ENCODE results near the gene PSMB3.

The PSMB3 gene

DNA sequence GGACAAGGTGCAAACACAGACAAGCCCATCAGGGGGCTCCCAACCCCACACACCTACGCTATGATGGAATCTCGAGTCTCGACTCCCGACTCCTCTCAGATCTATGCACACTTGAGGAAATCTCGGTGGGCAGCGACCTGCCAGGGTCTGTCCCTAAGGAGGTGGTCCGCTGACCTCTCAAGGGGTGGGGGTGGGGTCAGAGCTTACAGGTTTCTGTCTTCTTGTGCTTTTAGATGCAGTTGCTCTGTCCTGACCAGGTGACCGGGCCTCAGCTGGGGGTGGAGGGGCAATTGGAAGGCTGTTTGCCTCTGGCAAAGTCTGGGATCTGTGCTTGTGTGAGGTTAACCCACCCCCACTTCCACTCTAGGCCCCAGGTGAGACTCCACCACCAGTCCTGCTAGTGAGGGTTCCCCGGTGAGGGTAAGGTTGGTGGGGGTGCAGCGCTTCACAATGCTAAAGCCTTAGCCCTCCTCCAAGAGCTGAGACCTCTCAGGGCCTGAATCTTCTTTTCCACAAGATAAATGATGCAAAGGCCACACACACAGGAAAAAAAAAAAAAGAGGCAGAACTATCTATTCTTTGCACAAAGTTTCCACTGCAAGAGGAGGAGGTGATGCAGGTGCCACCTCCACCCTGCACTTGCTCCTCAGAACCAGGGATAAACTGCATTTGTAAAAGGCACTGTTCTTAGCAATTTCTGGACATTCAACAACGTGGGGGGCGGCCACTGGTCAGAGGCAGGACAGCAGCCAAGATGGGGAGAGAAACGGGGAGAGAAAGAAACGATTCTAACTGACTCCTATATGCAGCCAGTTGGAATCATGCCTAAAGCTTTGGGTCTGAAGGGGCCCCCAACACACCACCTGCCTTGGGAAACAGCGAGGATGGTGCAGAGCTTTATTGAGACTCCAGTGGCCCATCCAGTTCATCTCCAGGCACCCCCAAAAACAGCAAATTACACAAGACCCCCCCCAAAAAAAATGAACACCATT, 18.3 kb upstream of the PSMB3 start:
- no peak for DNase-seq

DNA sequence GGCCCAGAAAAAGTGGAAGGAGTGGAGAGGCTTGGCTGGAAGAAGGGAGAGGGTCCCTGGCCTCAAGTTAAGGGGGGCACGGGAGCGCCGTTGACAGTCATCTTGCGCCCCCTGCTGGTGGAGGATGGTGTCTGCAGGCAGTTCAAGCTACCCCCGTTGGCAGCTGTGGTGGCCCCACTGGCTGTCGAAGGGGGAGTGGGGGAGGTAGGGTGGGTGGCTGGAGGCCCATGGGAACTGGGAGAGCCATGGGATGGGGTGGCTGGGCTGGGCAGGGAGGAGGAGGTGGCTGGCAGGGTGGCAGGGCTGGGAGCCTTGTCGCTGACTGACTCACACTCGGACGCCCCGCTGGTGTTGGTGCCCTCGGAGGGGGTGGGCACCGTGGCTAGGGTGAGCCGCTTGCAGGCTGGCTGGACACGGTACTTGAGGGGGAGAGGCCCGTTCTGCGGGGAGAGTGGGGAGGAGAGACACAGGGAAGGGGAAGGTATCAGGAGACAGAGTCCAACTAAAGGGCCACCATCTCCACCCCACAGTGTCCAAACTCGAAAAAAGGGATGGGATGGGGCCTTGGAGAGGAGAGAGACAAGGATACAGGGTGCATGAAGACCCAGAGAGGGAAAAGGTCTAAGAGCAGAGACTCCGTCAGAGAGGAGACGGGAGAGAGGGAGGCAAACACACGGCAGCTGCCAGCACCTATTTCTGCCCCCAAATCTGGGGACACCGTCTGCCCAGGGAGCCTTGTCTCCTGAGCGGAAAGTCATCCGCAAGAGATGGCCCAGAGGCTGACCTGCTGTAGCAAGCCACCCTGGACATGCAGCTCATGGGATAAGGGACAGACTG, 17.2 kb upstream of the PSMB3 start:
- DNase-seq: peak; percentile 29 to 30

DNA sequence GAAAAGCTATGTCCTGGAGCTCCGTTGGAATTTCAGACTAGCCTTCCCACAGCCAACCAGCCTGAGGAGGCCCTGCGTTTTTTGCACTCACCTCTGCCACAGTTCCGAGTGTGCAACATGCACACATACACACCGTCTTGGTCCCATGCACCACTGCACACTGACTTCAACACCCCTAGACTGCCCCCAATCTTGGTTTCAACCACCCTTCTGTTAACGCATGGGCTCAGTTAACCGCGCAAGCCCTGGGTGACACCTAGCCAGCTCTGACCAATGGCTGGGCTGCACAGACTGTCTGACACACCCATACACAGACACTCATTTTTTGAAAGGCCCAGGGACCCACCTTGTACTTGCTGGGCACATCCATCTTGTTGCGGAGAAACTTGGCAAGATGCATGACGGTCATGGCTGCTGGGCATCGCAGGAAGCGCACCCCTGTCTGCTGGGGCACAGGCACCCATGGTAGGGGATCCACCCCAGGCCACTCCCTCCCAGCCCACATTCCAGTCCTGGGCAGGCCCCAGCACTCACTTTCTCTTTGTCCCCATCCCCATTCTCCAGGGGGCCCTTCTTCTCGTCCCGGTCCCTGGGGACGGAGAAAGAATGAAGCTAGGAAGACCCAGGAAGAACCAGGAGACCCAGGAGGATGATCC, 14.4 kb upstream of the PSMB3 start:
- no peak for DNase-seq

DNA sequence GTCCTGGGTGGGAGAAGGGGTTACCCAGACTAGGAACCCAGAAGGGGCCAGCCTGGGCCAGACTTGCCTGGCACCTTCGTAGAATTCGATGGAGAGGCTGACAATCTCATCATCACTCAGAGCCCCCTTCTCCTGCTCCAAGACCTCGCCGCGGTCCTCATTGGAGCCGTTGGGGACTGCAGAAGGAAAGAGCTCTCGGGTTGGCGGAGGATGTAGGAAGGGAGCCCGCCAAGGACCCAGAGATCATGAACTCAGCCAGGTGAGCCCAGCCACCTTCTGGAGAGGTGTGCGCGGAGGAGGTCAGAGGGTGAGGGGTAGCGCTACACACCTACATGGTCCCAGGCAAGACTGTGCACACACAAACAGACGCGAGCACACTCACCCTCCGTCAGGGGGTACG, 13.9 kb upstream of the PSMB3 start:
- no peak for DNase-seq

DNA sequence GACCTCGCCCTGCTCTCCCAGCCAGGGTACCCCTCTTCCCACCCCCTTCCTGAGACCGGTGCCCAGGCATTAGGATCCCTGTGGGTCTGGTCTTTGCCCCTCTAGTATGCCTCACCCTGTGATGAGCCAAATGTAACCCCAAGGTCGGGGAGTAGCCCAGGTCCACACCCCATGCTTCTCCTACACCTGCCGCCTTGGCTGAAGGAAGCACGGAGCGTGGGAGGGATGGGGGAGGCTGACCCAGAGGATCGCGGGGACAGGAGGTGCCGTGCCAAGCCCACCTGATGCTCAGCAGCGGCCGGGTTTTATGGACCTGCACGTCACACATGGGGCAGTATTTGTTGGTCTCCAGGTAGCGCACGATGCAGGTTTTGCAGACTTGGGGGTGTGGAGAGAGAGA, 13.2 kb upstream of the PSMB3 start:
- DNase-seq: no peak

DNA sequence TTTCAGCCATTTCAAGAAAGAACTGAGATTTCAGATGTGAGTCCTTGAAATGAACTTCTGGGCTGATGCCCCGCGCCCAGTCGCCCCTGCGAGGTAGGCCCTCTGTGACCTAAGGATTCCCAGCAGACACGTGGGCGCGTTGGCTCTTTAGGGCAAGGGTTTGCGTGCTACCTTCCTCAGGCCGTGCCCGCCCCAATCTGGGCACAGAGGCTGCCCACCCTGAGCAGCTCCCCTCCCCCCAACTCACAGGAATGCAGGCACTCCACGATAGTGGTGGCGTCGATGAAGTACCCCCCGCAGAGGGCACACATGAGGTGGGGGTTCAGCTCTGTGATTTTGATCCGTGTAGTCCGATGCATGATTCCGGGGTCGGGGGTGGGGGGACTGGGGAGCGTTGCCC, 12.5 kb upstream of the PSMB3 start:
- no peak for DNase-seq

DNA sequence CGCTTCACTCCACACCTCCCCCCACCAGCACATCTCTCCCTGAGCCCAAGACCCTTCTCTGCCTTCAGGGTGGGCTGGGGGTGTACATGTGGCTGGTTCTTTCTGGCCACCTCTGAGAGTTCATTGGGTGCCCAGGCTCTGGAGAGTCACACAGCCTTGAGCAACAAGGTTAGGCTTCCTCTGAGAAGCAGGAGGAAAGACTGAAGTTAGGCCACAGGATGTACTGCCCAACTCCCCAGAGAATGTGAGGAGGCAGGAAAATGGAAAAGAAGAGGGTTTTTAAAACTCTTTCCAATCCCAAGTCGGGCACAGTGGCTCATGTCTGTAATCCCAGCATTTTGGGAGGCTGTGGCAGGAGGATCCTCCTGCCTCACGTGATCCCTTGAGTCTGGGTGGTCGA, 11.7 kb upstream of the PSMB3 start:
- DNase-seq: no peak

DNA sequence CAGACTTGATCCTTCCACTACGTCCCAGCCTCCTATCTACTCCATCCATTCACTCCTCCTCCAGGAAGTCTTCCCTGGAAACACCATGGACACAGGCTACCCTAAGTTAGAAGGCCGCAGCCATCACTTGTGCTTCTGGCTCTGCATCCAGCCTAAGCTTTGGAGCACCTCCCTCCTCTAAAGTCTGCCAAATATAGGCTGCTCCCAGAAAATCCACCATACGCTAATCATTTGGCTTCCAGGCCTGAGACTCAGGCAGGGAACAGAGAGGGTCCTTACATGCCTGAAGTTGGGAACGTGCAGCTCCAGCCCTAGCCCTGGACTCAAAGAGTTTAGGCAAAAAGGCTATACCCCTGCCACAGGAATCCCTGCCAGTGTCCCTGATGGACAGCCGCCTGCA, 11.1 kb upstream of the PSMB3 start:
- no peak for DNase-seq

DNA sequence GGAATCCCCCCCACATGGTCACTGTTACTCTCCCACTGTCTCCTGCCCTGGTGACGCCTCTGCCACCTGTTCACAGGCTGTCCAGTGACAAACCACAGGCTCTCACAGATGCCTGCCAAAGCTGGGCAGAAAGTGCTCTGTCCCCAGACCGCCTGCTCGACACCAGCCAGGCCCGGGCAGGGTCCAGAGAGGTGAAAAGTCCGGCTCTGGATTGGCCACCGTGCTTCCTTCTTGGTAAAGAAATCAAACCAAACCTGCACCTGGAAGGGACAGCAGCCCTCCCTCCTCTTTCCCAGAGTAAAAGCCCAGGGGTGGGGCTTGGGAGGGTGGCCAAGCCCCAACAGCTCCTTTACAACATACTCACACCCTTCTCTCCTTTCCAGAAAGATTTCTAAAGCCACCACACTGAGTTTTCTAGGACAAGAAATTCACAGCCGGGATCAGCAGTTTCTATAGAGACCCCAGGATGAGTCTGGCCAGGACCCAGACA, 10.6 kb upstream of the PSMB3 start:
- no peak for DNase-seq

DNA sequence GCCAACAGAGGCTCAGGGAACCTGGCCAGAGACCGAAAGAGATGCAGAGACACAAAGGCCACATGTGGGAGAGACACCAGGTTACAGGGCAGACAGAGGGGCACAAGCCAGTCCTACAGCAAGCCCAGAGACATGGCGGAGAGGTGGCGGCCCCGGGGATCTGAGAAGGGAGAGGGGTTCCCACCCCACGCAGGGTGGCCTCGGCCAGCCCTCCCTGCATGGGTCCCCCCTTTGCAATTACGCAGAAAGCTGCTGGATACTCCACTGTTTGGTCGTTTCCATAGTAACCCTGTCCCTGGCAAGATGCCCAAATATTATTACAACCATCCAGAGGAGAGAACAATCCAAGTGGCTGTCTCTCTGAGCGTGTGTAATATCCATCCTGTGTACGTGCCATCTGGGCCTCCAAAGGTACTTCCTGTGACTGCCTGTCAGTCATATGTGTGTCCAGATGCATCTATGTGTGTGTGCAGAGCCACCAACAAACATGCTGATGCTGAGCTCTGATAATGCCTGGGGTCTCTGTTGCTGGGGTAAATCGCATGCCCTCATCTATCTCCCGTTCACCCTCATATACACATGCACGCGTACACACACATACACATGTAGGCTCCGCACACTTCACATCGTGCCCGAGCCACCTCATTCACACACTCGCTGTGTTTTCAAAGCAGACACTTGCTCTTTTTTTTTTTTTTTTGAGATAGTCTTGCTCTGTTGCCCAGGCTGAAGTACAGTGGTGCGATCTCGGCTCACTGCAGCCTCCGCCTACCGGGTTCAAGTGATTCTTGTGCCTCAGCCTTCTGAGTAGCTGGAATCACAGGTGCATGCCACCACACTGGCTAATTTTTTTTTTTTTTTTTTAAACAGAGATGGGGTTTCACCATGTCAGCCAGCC, 9.9 kb upstream of the PSMB3 start:
- DNase-seq: peak in 1 of 2 experiments; percentile 39

DNA sequence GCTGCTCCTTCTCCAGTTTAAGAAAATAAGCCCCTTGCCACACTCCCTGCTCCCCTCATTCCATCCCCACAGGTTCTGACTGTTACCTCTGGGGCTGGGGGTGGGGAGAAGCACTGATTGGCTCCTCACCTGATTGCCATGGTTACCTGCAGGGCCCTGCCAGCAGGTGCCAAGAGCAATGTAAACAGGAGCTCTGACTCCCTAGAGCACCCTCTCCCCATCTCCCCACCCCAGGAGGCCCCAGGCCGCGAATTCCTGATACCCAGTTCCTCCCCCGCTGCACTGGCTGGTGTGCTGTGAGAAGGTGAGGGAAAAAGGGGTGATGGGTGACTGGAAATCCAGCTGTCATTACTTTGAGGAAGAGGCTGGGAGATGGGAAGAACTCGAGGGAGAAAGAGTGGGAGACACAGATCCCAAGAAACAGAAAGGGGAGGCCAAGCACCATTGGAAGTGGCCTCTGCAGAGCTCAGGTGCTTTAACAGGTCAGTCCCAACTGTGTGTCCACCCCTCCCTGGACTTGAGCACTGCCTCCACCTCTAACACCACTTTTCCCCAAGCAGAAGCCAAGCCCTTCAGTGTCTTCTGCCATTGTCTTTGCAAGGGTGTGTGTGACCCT, 8.9 kb upstream of the PSMB3 start:
- peak; percentile 24 to 32 for DNase-seq

DNA sequence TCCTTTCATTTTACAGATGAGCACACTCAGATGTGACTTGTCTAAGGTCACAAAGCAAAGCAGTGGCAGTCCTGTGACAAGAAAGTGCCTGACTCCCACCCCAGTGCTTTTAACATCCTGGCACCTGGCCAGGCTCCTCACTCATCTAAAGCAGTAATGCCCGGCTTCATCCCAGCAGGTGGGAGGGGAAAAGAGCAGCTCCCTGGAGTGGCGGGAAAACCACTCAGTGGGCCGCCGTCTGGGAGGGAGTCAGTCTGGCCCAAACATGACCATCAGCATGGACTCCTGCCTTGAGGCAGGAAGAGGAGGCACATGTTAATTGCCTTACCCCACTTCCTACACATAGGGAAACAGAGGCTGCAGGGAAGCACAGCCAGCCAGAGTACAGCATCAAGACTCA, 7.0 kb upstream of the PSMB3 start:
- peak; percentile 45 to 68 for DNase-seq

DNA sequence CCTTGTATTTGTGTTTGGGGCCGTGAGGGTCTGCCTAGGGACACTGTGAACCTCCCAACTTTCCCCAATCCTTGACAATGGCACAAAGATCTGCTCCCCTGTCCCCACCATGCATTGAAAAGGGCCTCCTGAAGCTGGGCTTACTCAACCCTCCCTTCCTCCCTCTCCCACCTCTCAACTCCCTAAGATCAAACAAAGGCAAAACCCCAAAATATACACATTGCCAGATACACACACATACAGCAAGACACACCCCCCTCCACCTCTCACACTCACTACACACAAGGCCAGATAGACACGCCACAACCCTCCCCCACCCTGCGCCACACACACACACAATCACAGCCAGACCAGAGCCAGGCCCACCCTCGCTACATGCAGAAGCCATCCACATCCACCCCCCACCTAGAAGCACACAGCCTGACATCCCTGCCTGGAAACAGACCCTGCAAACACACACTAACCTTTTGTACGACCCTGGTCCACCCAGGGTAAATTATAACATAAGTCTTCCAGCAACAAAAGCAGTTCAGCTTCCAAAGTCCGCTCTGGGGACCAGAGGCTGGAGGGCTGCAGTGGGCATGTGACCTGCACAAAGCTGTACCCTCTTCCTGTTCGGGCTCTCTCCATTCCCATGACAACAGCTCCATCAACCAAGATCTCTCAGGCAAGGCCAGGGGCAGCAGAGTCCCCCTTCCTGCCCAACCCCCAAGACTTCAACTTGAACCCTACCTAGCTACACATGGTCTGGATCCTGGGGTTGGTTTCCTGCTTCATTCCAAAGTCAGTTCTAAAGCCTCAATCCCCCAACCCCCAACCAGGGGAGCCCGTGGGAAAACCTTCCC, 6.3 kb upstream of the PSMB3 start:
- no peak for DNase-seq

DNA sequence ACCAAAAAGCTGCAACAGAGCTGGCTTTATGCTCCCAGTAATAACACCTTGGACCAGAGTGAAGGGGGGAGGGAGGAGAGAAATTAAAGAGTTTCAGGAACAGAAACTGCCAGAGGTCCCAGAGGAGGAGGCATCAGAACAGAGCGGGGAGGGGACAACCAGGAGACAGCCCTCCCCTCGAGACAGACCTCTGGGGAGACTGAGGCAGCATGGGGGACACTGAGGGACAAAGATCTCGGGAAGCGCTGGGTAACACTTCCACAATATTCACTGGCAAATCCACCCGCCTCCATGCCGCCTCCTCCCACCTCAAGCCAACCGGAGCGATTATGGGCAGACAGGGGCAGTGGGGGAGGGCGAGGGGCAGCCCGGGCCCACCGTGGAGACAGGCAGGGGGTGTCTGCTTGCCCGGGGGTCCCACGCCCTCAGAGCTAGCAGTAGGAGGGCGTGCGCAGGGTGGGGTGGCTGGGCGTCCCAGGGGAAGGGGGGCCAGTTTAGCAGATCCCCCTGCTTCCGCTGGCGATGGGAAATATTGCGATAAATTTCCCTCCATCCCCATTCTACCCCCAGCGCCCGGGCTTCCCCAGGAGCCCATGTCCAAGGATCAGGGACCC, 5.6 kb upstream of the PSMB3 start:
- no peak for DNase-seq

DNA sequence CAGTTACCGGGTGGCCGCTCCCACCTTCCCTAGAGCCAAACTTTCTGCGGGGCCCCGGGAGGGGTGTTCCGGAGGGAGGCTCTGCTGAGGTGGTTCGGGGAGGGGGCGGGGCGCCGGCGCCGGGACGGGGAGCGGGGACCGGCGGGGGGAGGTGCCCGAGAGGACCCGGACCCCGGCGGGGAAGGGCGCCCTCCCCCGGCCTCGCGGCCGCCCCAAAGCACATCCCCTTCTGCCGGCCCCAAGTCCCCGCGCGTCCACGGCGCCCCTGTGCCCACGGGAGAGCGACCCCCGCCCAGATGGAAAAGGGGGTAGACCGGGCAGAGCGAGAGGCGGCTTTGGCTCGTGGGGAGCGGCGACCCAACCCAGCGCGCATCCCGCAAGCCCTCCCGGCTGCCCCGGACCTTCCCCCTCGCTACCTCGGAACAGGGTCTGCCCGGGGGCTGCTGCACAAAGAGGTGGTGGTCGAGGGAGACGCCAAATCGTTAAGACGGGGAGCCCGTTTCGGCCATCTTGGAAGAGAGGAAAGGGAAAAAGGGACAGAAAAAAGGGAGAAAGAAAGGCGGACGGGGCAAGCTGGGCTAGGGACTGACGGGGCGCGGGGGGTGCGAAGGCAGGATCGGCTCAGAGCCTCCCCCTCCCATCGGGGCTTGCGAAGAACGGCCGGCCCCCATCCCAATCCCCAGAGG, 4.9 kb upstream of the PSMB3 start:
- DNase-seq: no peak

DNA sequence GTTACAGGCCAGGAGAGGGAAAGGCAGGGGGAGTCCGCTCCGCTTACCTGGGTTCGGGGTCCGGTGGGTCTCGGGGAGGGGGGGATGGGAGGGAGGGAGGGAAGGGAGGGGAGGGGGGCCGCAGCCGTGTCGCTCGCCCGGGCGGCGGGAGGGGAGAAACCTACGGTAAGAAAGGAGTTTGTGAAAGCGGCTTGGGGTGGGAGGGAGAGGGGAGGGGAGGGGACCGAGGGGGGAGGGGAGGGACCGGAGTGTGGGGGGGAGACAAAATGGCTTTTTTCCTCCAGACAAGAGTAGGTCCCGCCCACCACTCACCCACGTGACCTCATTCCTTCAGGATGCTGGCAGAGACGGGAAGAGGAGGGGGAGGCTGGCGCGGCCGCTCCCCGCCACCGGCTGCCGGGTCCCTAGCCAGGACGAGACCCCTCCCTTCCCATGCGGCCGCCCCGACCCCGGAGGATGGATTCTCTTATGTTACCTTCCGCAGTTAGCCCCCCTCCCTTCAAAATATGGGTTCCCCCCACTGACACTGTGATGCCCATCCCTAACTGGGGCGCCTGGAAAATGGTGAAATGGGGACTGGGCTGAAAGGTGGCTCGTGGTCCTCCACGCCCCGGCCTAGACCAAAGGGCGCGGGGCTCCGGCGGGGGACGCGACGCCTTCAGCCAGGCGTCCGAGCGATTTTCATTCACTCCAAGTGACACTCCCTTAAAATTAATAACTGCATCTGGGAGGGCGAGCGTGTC, 4.2 kb upstream of the PSMB3 start, which contains the start of gene PCGF2:
PCGF2 (minus strand) TSS at position 188 of the 743 bp plus-strand sequence. CDS start 7,934 bp downstream, outside the sequence.
- peak; percentile 85 to 92 for DNase-seq

DNA sequence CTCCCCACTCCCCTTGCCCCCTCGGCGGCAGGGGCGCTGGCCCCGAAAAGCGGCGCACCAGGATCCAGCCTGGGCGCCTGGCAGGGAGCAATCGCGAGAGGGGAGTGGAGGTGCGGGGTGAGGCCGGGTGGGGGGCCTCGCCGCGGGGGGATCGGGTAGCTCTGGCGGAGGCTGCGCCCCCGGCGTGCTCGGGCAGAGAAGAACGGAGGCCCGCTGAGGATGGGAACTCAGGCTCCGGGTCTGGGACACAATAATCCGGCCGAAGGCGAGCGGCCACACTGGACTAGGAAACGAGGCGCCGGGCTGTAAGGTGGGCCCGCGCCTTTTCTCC, 3.7 kb upstream of the PSMB3 start:
- DNase-seq: no peak

DNA sequence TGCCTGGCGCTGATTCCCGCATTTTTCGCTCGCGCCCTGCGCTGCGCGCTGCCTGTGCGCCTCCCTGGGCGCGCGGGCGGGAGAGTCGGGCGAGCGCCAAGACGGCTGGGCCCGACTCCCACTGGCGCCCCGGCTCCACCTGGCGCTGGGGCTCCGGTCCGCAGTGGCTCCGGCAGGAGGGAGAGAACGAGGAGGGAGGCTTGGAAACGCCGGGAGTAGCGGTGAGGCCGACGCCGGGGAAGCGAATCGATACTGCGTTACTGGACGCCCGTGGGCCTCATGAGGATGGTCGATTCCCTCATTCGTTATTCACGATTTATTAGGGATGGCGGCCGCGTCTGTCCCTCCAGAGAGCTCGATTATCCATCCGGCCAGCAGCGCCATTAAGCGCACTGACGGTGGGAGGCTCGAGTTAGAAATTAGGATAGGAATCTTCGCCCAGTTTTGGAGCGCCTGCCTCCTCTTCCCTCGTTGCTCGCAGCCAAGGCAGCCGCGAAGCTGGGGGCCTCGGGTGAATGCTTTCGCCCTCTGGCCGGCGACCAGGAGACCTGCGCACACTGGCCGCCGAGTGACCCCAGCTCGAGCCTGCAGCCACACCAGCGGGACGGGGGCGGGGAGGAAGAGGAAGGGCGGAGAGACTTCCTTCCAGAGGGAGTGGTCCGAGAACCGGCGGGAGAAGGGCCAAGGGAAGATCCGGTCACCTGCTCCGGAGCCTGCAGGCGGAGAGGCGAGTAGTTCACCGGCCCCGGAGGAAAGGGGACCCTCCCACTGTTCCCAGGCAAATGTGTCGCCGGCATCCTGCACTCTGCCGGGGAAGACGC, 3.1 kb upstream of the PSMB3 start:
- peak; percentile 78 to 83 for DNase-seq

Measured in SHP77 (cell line).